Rectal smooth muscle tissue (tissue), 1 donor: ENCODE data around the gene SERPINB13.
"Not testable (repeated sequence)": the region's sequence is repeated elsewhere in the genome, so short reads cannot be mapped to it uniquely, and the experiment has no call there.

Source experiments
- H3K27ac ChIP-seq: one replicate; pipeline ENCODE4 v1.7.0; 2013; ENCODE audit warnings: low read depth, low read length, inconsistent platforms
- H3K27me3 ChIP-seq: one replicate; pipeline ENCODE4 v1.7.0; 2013; ENCODE audit warnings: low read length; ENCODE audit not compliant: control insufficient read depth, insufficient read depth
- H3K36me3 ChIP-seq: one replicate; pipeline ENCODE4 v1.7.0; 2013; ENCODE audit warnings: low read length; ENCODE audit not compliant: control insufficient read depth, insufficient read depth
- H3K4me1 ChIP-seq: one replicate; pipeline ENCODE4 v1.7.0; 2013; ENCODE audit warnings: low read length; ENCODE audit not compliant: control insufficient read depth, insufficient read depth
- H3K4me3 ChIP-seq: one replicate; pipeline ENCODE4 v1.7.0; 2013; ENCODE audit warnings: low read length
- H3K9ac ChIP-seq: one replicate; pipeline ENCODE4 v1.7.0; 2013; ENCODE audit warnings: low read length

Gene SERPINB13

GRCh38 chr18:63637703-63638102, 50.6 kb downstream of the SERPINB13 start:
- Histone ChIP-seq H3K4me1 (no peaks in the 10 kb centered on the region), H3K9ac (no peak overlapping the region), H3K27me3 (no peaks in the 10 kb centered on the region), H3K36me3 (no peaks in the 10 kb centered on the region), H3K27ac (no peak overlapping the region), H3K4me3 (no peak overlapping the region)

- H3K27ac ChIP-seq, H3K36me3 ChIP-seq, H3K27me3 ChIP-seq, H3K9ac ChIP-seq, H3K4me3 ChIP-seq, H3K4me1 ChIP-seq: not testable (repeated sequence)
Measured at GRCh38 chr18:63641157-63641680, 54.1 kb downstream of the SERPINB13 start.

GRCh38 chr18:63642668-63643356, 55.7 kb downstream of the SERPINB13 start:
- not testable (repeated sequence) for H3K9ac ChIP-seq, H3K4me1 ChIP-seq, H3K27ac ChIP-seq, H3K4me3 ChIP-seq, H3K27me3 ChIP-seq, H3K36me3 ChIP-seq

- not testable (repeated sequence) for H3K4me3 ChIP-seq, H3K27me3 ChIP-seq, H3K9ac ChIP-seq, H3K4me1 ChIP-seq, H3K27ac ChIP-seq, H3K36me3 ChIP-seq
Measured at GRCh38 chr18:63644142-63644541, 57.0 kb downstream of the SERPINB13 start, which contains the start of gene SERPINB4. Gene SERPINB4 (minus strand): TSS chr18:63644256. CDS start chr18:63643577, 679 bp downstream.

GRCh38 chr18:63644694-63645093, 57.6 kb downstream of the SERPINB13 start:
- H3K4me1 ChIP-seq, H3K4me3 ChIP-seq, H3K36me3 ChIP-seq: not testable (repeated sequence)

GRCh38 chr18:63646936-63647335, 59.8 kb downstream of the SERPINB13 start:
- no peaks in the 10 kb centered on the region for H3K36me3 ChIP-seq
- H3K4me1 ChIP-seq: no peaks in the 10 kb centered on the region
- H3K4me3 ChIP-seq: no peak overlapping the region
- H3K9ac ChIP-seq: no peak overlapping the region
- H3K27ac ChIP-seq: no peak overlapping the region
- no peaks in the 10 kb centered on the region for H3K27me3 ChIP-seq

More at GRCh38 chr18:63644694-63645093, 57.6 kb downstream of the SERPINB13 start:
- not testable (repeated sequence) for H3K27ac ChIP-seq, H3K27me3 ChIP-seq, H3K9ac ChIP-seq

- no peaks in the 10 kb centered on the region for H3K27me3 ChIP-seq
- H3K4me1 ChIP-seq: no peaks in the 10 kb centered on the region
- H3K4me3 ChIP-seq: no peak overlapping the region
- no peak overlapping the region for H3K27ac ChIP-seq
- H3K9ac ChIP-seq: no peak overlapping the region
- no peaks in the 10 kb centered on the region for H3K36me3 ChIP-seq
Measured at GRCh38 chr18:63648241-63648640, 61.1 kb downstream of the SERPINB13 start.
